DMS53 (cell line): ENCODE results near the gene PAOX.

Experiments used
- DNase-seq: peaks from one replicate; lab custom pipeline; 2025; lab: John Stamatoyannopoulos, UW

The PAOX gene

GRCh38 chr10:133379152-133379800 lies at the start of gene PAOX:
TSS of gene PAOX (plus strand) at chr10:133379262. CDS start at chr10:133379317, 55 bp downstream.
- peak; percentile 79 for DNase-seq

DNA sequence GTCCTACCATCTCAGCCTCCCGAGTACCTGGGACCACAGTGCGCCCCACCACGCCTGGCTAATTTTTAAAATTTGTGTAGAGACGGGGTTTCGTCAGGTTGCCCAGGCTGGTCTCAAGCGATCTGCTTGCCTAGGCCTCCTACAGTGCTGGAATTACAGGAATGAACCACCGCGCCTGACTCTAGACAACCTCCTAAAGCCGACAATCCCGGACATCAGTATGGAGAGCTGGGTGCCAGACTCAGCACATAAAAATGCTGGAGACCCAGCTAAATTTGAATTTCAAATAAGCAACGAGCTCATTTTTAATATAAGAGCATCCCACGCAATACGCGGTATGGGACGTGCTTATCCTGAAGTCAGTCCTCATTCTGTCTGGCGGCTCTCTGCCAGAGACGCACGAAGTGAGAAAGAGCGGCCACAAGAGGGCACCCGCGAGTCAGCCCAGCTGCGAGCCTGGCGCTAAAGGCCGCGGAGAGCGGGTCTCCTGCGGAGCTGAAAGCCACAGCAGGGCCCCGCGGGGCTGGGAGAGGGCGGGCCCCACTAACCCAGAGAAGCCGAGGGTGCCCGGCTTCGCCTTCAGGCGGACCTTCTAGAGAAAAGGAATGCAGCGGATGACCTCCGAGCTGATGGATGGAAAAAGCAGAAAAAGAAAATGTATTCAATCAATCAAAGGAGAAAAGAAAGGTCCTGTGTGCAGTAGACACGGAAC lies 49.4 kb upstream of the PAOX start:
- DNase-seq, result peak; percentile 92

DNA sequence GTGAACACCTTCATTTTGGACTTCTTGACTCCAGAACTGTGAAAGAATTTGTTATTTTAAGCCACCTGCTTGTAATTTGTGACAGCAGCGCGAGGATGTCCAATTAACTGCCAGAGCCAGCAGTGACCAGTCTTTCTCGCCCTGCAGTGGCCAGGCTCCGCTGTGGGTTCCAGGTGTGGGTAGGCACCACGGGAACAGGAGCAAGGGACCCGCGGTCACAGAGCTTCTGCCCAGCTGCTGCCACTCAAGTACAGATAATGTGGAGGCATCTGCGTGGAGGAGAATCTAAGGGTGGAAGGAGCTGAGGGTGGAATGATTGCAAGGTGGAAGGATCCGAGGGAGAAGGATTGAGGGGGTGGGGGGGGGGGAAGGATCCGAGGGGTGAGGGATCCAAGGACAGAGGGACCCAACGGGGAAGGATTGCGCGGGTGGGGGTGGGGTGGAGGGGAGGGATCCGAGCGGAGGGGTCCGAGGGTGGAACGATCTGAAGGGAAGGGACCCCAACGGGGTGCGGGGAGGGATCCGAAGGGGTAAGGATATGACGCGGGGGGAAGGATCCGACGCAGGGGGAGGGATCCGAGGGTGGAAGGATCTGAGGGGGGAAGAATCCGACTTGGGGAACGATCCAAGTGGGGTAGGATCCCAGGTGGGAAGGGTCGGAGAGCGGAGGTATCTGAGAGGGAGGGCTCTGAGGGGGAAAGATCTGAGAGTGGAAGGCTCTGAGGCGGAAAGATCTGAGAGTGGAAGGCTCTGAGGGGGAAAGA lies 45.9 kb upstream of the PAOX start:
- DNase-seq, result no peak

- peak; percentile 80 for DNase-seq
Measured at GRCh38 chr10:133334503-133335245, 44.4 kb upstream of the PAOX start.

DNA sequence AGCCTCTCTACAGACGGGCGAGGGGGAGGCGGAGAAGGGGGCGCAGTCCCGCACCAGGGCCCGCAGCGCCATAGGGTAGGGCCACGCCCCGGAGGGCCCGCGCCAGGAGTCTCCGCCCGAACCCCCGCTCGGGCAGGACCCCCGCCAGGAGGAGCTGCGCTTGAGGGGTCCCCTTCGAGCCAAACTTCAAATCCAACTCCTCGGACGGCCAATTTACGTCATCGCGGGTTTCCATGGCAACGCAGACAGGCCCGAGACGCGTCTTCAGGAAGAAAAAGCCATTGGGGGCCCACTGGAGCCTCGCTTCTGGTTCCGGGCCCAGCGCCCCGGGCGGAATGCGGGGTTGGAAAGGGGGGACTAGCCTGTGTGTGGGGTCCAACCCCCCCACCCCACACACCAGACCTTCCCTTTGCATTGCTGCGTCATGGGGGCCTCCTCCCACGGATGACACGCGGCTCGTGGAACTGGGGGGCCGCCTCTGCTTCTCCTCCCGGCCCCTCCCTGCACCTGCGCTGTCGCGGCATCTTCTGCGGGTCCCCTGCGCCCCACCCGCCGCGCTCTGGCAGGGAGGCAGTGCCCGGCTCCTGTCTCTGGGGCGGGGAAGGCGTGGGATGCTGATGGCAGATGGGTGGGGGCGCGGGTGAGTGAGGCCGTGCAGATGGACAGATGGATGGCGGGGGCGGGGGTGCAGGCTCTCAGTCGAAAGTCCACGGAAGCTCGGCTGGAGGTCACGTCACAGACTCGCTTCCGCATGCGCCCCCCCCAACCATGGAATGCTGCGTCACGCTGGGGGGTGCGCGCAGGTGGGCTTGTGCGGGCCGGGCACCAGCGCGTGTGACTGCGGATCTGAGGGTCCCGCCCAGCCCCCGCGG lies 43.6 kb upstream of the PAOX start:
- DNase-seq, result peak; percentile 80

DNA sequence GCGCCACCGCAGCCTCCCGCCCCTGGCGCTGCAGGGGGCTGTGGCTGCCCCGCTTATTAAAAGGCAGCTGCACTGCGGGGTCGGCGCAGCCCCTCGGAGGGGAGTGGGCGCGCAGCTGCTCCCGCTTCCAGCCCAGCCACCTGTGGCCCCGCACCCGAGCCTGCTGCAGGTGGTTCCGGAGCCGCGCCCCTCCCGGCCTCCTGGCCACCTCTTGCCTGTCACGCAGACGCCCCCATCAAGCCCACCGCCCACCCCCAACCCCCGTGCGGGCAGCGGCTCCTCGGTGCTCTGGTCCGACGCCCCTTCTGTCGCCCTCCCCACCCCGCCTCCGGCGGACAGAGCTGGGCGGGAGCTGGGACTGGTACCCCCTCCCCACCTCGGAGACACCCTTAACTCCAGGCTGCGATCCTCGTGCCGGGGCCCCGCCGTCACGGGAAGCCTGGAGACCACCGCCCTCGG lies 42.9 kb upstream of the PAOX start:
- peak; percentile 54 for DNase-seq

- DNase-seq, result peak; percentile 89
Measured at GRCh38 chr10:133336577-133337369, 42.3 kb upstream of the PAOX start, which contains the start of gene CALY. TSS of gene CALY (minus strand) at chr10:133336896. CDS start at chr10:133328989, 7,907 bp downstream.

GRCh38 chr10:133337370-133337725 lies 41.7 kb upstream of the PAOX start:
- no peak for DNase-seq

DNA sequence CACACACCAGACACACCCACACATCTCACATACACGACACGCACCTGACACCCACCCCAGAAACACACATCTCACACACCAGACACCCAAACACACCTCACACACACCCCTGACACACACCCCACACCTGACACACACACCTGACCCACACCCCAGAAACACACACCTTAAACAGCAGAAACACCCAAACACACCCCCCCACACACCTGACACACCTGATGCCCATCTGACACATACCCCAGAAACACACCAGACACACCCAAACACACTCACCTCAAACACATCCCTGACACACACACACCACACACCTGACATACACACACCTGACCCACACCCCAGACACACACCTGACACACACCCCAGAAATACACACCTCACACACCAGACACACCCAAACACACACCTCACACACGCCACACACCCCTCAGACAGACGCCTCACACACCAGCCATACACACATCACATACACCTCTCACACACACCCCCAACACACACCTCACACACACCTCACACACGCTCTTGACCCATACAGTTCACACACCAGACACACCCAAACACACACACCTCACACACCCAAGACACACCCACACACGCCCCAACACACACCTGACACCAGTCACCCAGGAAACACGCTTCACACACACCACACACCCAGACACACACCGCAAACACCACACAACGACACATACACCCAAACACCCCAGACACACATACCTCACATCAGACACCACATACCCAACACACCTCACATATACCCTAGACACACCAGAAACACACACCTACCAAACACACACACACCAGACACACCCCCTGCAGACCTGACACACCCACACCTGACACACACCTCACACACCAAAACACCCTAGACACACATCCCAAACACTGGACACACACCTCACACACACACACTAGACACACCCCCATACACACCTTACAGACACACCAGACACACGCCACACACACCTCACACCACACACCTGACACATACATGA lies 40.7 kb upstream of the PAOX start:
- DNase-seq, result no peak

- DNase-seq, result no peak
Measured at GRCh38 chr10:133339708-133340380, 39.2 kb upstream of the PAOX start.

- no peak for DNase-seq
Measured at GRCh38 chr10:133341983-133342382, 37.1 kb upstream of the PAOX start.

- DNase-seq, result no peak
Measured at GRCh38 chr10:133342942-133343341, 36.1 kb upstream of the PAOX start.

GRCh38 chr10:133343558-133343957 lies 35.5 kb upstream of the PAOX start:
- DNase-seq, result peak; percentile 61

- DNase-seq, result no peak
Measured at GRCh38 chr10:133344236-133344635, 34.8 kb upstream of the PAOX start.

DNA sequence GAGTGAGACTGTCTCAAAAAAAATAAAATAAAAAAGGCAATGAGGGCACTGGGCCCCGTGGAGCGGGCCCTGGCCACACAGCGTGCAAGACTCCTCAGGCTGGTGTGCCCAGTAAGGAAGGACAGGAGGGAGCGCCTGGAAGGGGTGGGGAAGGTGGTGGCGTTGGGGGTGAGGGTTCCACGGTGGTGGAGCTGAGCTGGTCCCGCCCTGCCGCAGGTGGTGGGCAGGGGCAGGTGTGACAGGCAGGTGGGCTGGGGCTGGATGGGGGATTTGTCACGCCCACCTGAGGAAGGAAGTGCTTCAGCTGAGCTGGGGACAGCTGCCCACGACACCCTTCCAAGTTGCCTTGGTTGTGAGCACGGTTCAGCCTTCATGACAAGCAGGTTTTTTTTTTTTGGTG lies 32.6 kb upstream of the PAOX start:
- no peak for DNase-seq

- peak; percentile 22 for DNase-seq
Measured at GRCh38 chr10:133347710-133348517, 31.1 kb upstream of the PAOX start.

GRCh38 chr10:133349160-133349568 lies 29.9 kb upstream of the PAOX start:
- no peak for DNase-seq
